ENCODE data around the gene CNTNAP2. TPM values are rescaled to one million over a fixed set of nuclear protein-coding genes. Genes with fewer than 3 reads are reported as not detected.

Gene CNTNAP2
- total RNA-seq, 2 experiments from 2014 or later = 0.28 TPM; not detected in 1

DNA sequence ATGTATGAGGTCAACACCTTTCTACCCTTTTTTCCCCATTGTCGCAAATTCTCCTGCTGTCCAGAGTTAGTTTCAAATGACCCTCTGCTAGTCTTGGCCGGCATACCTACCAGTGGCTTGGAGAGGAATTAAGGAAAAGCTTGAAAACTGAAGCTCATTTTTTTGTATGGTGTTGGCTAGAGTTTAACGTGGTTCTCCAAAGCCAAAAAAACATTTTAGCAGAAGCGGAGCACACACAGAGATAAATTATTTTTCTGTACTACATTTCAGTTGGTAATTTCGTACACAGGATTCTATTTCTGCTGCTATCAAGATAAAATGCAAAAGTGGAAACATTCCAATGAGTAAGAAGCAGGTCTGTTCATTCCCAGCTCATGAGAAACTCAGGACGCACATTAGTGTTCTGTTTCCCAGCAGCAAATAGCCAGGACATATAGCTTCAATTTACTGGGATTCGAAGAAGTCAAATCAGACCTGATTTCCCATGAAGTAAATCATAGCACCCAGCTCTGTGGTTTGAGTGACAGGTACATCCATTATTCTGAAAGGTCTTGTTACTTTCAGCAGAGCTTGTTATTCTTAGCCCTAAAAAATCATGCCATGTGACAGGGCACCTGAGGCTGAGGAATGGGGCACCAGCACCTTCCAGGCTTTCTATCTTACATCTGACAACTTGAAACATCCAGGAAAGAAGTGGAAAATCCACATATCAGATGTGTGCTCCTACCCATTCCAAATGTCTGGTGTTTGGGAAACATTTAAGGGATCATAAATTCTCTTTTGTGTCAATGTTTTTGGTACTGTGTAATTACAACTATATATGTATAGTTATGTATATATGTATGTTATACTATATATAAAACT lies 2258.0 kb downstream of the CNTNAP2 start:
- Histone ChIP-seq H4K20me1 (ENCODE audit: insufficient read depth, low read length) (no peaks in the 10 kb centered on the region), H3K4me2 (ENCODE audit: low read length) (no peak overlapping the region), H3K9me3 (ENCODE audit: low read length) (no peaks in the 10 kb centered on the region), H3K4me1 (ENCODE audit: insufficient read depth, low read length, poor library complexity, severe bottlenecking) (no peaks in the 10 kb centered on the region), H3K79me2 (ENCODE audit: insufficient read depth, low read depth, low read length) (no peaks in the 10 kb centered on the region), H3K27ac (ENCODE audit: low read depth, low read length, poor library complexity, severe bottlenecking) (no peak overlapping the region), H2AFZ (ENCODE audit: low read length) (no peak overlapping the region), H3K4me3 (ENCODE audit: low read depth, low read length, poor library complexity, severe bottlenecking) (no peak overlapping the region), H3K9me2 (ENCODE audit: insufficient read depth, low read length) (no peaks in the 10 kb centered on the region), H3K36me3 (ENCODE audit: insufficient read depth, low read length) (no peaks in the 10 kb centered on the region)
- BruUV-seq (replicated peaks) = no TSS peak
- no peak for TF ChIP-seq EZH2phosphoT487 (IDR thresholded peaks at IDR 0.05; ENCODE audit: borderline replicate concordance, low read depth, low read length)
- TF ChIP-seq, protein P1, sequence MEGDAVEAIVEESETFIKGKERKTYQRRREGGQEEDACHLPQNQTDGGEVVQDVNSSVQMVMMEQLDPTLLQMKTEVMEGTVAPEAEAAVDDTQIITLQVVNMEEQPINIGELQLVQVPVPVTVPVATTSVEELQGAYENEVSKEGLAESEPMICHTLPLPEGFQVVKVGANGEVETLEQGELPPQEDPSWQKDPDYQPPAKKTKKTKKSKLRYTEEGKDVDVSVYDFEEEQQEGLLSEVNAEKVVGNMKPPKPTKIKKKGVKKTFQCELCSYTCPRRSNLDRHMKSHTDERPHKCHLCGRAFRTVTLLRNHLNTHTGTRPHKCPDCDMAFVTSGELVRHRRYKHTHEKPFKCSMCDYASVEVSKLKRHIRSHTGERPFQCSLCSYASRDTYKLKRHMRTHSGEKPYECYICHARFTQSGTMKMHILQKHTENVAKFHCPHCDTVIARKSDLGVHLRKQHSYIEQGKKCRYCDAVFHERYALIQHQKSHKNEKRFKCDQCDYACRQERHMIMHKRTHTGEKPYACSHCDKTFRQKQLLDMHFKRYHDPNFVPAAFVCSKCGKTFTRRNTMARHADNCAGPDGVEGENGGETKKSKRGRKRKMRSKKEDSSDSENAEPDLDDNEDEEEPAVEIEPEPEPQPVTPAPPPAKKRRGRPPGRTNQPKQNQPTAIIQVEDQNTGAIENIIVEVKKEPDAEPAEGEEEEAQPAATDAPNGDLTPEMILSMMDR (conservative IDR thresholded peaks at IDR 0.05; ENCODE audit: low read length) = no peak
- intact Hi-C loops (cut with micrococcal nuclease; ENCODE audit: unreplicated experiment) = no loop called here
- ChIA-PET POLR2A (interaction anchor here (0.5 to 0.7 kb wide), 2 partner anchors 35 to 73 kb away, joined by 3 read pairs; no protein-coding TSS in a partner anchor), CTCF (ENCODE audit: unreplicated experiment) (no interaction called here)
- no peak for DNase-seq (ENCODE audit: low spot score)

DNA sequence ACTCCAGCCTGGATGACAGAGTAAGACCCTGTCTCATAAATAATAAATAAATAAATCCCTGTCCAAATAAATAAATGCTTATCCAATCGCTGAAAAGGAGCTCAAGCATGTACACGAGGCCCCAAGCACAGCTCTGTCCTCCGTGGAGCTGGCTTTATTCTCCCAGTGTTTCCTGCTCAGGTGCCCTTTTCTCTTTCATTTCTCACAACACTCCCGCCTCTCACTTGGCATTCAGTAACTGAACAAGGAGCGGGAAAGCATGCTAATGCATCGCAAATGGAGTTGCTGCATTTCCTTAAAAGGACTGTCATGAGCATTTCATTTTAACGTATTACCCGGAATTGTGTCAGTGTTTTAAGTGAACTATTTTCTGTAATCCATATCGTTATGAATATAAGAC lies 2263.1 kb downstream of the CNTNAP2 start:
- DNase-seq (ENCODE audit: low spot score) = no peak
- TF ChIP-seq, protein P1 (conservative IDR thresholded peaks at IDR 0.05; ENCODE audit: low read length) = no peak
- no peak for TF ChIP-seq EZH2phosphoT487 (IDR thresholded peaks at IDR 0.05; ENCODE audit: borderline replicate concordance, low read depth, low read length)
- ChIA-PET CTCF (ENCODE audit: unreplicated experiment) (no interaction called here), POLR2A (interaction anchor here (0.7 to 0.9 kb wide), 2 partner anchors 11 to 13 kb away, joined by 3 to 4 read pairs; no protein-coding TSS in a partner anchor)
- Histone ChIP-seq H3K4me3 (ENCODE audit: low read depth, low read length, poor library complexity, severe bottlenecking) (no peak overlapping the region), H2AFZ (ENCODE audit: low read length) (no peak overlapping the region), H3K4me1 (ENCODE audit: insufficient read depth, low read length, poor library complexity, severe bottlenecking) (no peaks in the 10 kb centered on the region), H3K27ac (ENCODE audit: low read depth, low read length, poor library complexity, severe bottlenecking) (no peak overlapping the region), H3K9me2 (ENCODE audit: insufficient read depth, low read length) (no peaks in the 10 kb centered on the region), H3K9me3 (ENCODE audit: low read length) (no peaks in the 10 kb centered on the region), H3K36me3 (ENCODE audit: insufficient read depth, low read length) (no peaks in the 10 kb centered on the region), H3K79me2 (ENCODE audit: insufficient read depth, low read depth, low read length) (no peaks in the 10 kb centered on the region), H4K20me1 (ENCODE audit: insufficient read depth, low read length) (no peaks in the 10 kb centered on the region), H3K4me2 (ENCODE audit: low read length) (no peak overlapping the region)
- no TSS peak for BruUV-seq (replicated peaks)
- intact Hi-C loops (cut with micrococcal nuclease; ENCODE audit: unreplicated experiment) = no loop called here
